ENCODE data around the gene AP3B1.

Gene AP3B1

DNA sequence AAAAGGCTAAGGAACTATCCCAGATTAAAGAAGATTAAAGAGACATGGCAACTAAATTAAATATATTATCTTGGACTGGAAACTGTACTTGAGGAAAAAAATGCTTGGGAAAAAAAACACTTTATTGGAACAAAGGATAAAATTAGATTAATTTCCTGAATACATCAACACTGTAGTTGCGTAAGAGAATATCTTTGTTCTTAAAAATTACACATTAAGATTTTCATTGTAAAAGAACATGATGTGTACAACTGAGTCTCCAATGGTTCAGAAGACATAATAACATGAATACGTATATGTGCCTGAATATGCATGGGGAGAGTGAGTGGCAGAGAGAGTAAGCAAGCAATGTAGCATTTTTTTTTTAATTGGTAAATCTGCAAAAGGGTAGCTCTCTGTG, 2.8 kb downstream of the AP3B1 start:
- Histone ChIP-seq H3K4me3 (ENCODE audit: insufficient read depth, low read length, poor library complexity, severe bottlenecking) (no peak overlapping the region), H3K9ac (ENCODE audit: low read length) (no peak overlapping the region), H3K4me2 (ENCODE audit: low read depth, low read length, poor library complexity, severe bottlenecking) (no peak overlapping the region), H3K9me3 (ENCODE audit: insufficient read depth, low read length) (no peaks in the 10 kb centered on the region), H2AFZ (ENCODE audit: low read depth, low read length, severe bottlenecking) (no peak overlapping the region), H3K9me2 (replicated peaks; ENCODE audit: insufficient read depth, low read length) (no peaks in the 10 kb centered on the region), H4K20me1 (ENCODE audit: low read depth, low read length) (peaks cover 16% of the 10 kb centered on the region; the same call in 1 of the 2 replicates), H3F3A (ENCODE audit: insufficient read depth) (peaks cover 9% of the 10 kb centered on the region; the same call in 1 of the 2 replicates), H3K36me3 (ENCODE audit: low read length) (no peaks in the 10 kb centered on the region), H3K27me3 (ENCODE audit: low read length) (no peaks in the 10 kb centered on the region), H3K79me2 (ENCODE audit: insufficient read depth, low read length) (peaks cover 76% of the 10 kb centered on the region), H3K27ac (ENCODE audit: low read depth, low read length) (no peak overlapping the region)
- TF ChIP-seq CTCF (IDR thresholded peaks at IDR 0.05; ENCODE audit: insufficient read depth, low read length, poor library complexity, severe bottlenecking) = no peak
- TF ChIP-seq EZH2phosphoT487 (conservative IDR thresholded peaks at IDR 0.05; ENCODE audit: low read length) = no peak

DNA sequence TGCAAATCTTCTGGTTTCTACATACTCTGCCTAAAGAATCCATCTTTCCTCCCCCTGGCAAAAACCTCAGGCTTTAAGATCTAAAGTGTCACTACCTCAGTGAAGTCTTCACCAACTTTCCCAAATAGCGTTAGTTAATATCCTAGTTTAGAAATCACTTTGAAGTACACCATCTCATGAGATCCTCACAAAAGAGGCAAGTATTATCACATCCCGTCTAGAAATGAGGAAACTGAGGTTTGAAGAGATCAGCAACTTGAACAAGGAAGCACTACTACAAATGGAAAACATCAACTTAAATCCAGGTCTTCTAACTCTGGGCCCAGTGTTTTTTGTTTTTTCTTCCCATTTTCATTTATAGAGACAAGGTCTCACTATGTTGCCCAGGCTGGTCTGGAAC, 4.6 kb downstream of the AP3B1 start:
- Histone ChIP-seq H4K20me1 (ENCODE audit: low read depth, low read length) (peaks cover 16% of the 10 kb centered on the region; the same call in 1 of the 2 replicates), H3K9ac (ENCODE audit: low read length) (no peak overlapping the region), H3K9me3 (ENCODE audit: insufficient read depth, low read length) (no peaks in the 10 kb centered on the region), H3K4me3 (ENCODE audit: insufficient read depth, low read length, poor library complexity, severe bottlenecking) (no peak overlapping the region), H3K36me3 (ENCODE audit: low read length) (no peaks in the 10 kb centered on the region), H3K4me2 (ENCODE audit: low read depth, low read length, poor library complexity, severe bottlenecking) (no peak overlapping the region), H3K79me2 (ENCODE audit: insufficient read depth, low read length) (peaks cover 91% of the 10 kb centered on the region), H3K9me2 (replicated peaks; ENCODE audit: insufficient read depth, low read length) (no peaks in the 10 kb centered on the region), H2AFZ (ENCODE audit: low read depth, low read length, severe bottlenecking) (no peak overlapping the region), H3K27ac (ENCODE audit: low read depth, low read length) (no peak overlapping the region), H3K27me3 (ENCODE audit: low read length) (no peaks in the 10 kb centered on the region), H3F3A (ENCODE audit: insufficient read depth) (peaks cover 9% of the 10 kb centered on the region; the same call in 1 of the 2 replicates)
- TF ChIP-seq EZH2phosphoT487 (conservative IDR thresholded peaks at IDR 0.05; ENCODE audit: low read length) (no peak), CTCF (IDR thresholded peaks at IDR 0.05; ENCODE audit: insufficient read depth, low read length, poor library complexity, severe bottlenecking) (no peak)

DNA sequence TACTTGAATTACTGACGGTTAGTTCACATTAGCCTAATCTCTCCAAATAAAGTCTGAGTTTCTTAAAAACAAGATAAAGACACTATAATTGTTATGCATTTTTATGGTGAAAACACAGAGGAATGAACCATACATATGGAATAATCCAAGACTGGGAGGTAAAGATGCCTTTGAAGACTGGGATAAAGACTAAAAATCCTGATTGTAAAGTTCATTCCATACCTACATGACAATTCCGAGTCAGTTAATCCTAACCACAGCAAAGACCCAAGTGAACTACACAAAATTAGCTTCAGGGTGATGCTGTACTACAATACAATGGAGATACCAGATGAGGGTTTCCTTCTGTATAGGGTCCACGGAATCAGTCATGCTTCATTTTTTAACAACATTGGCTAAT, 6.3 kb downstream of the AP3B1 start:
- TF ChIP-seq EZH2phosphoT487 (conservative IDR thresholded peaks at IDR 0.05; ENCODE audit: low read length) = no peak
- no peak for TF ChIP-seq CTCF (IDR thresholded peaks at IDR 0.05; ENCODE audit: insufficient read depth, low read length, poor library complexity, severe bottlenecking)
- Histone ChIP-seq H3K9me2 (replicated peaks; ENCODE audit: insufficient read depth, low read length) (no peaks in the 10 kb centered on the region), H3K36me3 (ENCODE audit: low read length) (no peaks in the 10 kb centered on the region), H3K79me2 (ENCODE audit: insufficient read depth, low read length) (peaks cover 94% of the 10 kb centered on the region), H2AFZ (ENCODE audit: low read depth, low read length, severe bottlenecking) (no peak overlapping the region), H3K9me3 (ENCODE audit: insufficient read depth, low read length) (no peaks in the 10 kb centered on the region), H3K27me3 (ENCODE audit: low read length) (no peaks in the 10 kb centered on the region), H4K20me1 (ENCODE audit: low read depth, low read length) (peaks cover 21% of the 10 kb centered on the region; the same call in 1 of the 2 replicates), H3F3A (ENCODE audit: insufficient read depth) (peaks cover 9% of the 10 kb centered on the region; the same call in 1 of the 2 replicates), H3K4me3 (ENCODE audit: insufficient read depth, low read length, poor library complexity, severe bottlenecking) (no peak overlapping the region), H3K4me2 (ENCODE audit: low read depth, low read length, poor library complexity, severe bottlenecking) (no peak overlapping the region), H3K9ac (ENCODE audit: low read length) (no peak overlapping the region), H3K27ac (ENCODE audit: low read depth, low read length) (no peak overlapping the region)

Measured in SU-DHL-6 (cell line).